HG02759 (cell line): ENCODE measurements around the gene NECTIN4.

Source experiments
- ATAC-seq: cut with Tn5 transposase; IDR thresholded peaks from one replicate; pipeline ENCODE4 v1.9.1; 2021; ENCODE audit warnings: mild to moderate bottlenecking, moderate library complexity; ENCODE audit not compliant: unreplicated experiment

NECTIN4 gene

DNA sequence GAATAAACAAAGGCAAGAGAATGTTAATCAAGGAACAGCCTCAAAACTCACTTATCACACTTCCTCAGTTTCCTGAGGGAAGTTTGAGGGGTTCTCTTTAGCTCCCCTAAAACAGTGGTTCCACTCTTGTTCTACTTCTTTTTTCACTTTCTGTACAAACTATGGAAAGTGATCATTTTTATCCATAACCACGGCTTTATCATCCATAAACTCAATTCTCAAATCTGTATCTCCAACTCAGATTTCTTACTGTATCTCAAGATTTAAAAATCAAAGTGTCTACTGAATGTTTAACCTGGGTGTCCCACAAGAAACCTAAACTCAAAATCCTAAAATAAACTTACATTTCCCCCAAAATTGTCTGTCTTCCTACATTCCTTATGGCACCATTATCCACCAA, 24.6 kb upstream of the NECTIN4 start:
- ATAC-seq: no peak

DNA sequence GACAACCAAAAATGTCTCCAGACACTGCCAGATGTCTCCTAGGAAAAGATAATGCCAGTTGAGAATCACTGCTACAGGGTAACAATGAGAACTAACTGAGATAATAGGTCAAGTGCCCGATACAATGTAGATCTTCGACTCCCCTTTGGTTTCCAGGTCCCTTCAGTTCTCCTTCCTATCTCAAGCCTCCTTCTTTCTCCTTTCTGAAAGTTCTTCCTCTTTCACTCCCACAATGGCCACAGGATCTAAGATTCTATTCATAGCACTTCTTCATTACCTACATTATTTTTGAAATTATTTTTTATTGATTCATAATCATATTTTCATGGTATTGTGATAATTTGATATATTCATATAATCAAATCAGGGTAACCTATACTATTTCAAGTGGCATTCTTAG, 22.2 kb upstream of the NECTIN4 start:
- no peak for ATAC-seq

DNA sequence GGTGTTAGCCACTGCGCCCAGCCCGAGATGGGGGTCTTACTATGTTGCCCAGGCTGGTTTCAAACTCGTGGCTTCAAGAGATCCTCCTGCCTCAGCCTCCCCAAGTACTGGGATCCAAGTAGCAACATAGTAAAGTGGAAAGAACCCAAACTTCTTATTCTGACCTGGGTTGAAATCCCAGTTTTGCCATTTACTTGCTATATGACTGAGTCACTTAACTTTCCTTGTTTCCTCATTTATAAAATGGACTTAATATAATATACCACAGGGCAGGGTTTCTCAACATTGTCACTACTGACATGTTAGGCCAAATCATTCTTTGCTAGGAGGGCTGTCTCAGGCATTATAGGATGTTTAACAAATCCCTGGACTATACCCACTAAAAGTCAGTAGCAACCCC, 21.8 kb upstream of the NECTIN4 start:
- ATAC-seq: no peak

DNA sequence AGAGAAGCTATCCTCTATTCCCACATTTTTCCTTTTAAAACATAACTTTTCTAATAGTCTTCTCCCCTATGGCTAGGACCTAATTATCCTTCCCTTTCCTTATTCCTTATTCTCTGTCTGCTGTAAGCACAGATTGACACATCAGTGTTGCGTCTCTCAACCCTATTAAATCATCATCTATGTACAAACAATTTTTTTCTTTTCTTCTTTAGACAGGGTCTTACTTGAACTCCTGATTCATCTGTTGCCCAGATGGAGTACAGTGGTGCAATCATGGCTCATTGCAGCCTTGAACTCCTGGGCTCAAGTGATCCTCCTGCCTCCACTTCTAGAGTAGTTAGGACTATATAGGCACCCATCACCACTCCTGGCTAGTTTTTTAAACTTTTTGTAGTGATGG, 17.1 kb upstream of the NECTIN4 start:
- ATAC-seq: no peak

DNA sequence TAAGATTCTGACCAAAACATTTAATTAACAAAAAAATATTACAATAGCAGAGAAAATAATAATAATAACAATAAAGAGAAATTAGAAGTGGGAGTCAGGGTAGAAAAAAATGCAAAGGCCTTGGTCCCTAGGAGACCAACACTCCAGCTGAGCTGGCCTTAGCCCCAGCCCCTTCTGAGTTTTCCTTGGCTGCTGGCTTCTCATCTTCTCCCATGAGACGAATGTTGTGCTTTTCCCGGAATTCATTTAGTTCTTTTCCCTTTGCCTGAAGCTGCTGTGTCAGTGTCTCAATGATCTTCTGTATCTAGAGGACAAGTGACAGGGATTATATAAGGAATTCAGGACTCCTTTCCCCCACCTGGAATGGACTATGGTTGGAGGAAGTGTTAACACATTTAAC, 11.2 kb upstream of the NECTIN4 start:
- ATAC-seq: no peak

DNA sequence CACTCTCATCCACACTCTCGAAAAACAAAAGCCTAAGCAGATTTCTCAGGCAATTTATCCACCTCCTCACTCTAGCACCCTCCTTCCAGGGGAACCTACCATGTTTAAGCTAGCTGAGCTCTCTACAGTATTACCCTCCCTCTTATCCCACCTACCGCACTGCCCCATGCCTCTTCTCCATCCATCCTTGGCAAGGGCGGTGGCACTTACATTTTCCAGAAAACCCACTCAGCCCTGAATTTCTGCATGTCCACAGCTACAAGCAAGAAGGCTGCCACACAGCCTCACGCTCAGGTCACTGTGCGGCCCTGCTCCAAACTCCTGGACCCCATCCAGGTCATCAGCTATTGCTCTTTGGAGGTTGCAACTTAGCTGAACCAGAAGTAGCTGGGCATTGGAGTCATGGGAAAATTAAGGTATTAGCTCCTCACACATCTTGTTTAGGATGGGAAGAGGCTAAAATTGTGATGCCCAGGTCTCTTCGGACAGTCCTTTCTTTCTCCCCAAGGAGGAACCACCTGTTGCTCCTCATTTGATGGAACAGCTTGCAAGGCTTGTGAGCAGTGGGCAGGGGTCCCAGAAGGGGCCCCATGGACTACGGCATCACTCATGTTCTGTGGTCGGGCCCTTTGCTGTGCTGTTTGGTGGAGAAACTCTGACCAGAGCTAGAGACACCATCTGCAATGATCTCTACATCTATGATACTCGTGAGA, 9.9 kb upstream of the NECTIN4 start:
- ATAC-seq: no peak

DNA sequence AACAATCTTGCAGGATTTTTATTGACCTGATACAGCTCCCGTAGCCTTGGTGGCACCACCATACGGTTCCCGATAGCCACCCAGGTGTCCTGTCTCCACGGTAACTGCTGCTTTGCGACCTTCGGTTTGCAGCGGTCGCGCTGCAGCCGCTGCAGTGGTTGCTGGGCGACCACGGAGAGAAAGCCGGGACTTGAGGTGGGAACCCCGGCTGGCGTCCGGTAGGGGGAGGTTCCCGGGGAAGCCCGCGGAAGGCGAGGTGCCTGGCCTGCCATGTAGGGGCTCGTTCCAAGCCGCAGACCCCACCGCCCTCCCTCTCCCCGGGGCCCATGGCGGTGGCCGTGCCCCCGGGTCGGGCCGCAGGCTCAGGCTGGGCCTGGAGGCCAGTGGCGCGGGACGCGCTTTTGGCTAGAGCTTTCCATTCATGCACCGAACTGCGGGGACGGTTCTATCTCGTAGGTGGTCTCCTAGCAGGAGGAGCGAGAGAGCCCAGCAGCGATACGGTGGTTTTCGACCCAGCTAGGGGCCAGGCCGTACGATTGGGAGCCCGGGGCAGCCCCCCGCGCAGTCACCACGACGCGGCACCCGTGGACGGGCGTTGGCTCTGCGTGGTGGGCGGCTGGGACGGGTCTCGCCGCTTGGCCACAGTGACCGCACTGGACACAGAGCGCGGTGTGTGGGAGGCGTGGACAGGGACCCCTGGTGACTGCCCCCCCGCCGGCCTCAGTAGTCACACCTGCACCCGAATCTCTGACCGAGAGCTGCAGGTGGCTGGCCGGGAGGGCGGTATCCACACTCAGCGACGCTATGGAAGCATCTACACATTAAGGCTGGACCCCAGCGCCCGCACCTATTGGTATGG, 9.1 kb upstream of the NECTIN4 start, which contains the start of gene KLHDC9:
TSS of gene KLHDC9 (plus strand) at position 152 of the 859 bp plus-strand sequence. CDS start at position 327, 175 bp downstream.
- ATAC-seq: peak; percentile 84

DNA sequence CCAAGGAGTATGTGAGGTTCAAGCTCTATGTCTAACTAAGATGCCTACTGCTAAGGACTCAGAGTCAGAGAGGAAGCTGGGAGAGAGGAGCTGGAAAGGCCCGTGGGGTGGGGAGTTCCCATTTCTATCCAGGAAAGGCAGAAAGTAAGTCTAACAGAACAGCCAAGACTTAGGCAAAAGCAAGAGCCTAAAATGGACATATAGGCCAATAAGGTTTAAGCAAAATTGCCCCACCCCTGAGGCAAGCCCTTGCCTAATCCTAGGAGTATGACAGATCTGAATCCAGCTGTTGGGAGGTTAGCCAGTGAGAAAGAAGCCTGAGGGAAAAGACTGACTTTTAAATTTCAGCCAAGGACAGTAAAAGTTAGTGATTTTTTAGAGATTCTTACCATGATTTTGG, 7.2 kb upstream of the NECTIN4 start:
- ATAC-seq: no peak

DNA sequence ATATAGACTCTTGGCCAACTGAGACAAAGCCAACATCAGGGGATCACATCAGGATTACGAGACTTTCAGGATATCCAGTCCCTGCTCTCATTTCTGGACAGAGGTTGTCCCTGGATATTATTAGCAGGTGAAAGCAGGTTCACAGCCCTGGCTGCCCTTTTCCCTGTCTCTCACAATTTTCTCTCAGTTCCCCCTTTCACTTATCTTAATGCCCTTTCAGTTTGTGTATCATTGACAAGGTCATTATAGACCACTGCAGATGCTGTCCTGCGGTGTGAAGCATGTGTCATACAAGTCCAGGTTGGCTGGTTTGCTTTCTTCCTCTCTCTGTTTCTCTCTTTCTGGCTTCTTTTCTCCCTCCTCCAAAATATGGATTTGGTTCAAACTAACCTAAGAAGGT, 6.7 kb upstream of the NECTIN4 start:
- peak; percentile 37 for ATAC-seq

DNA sequence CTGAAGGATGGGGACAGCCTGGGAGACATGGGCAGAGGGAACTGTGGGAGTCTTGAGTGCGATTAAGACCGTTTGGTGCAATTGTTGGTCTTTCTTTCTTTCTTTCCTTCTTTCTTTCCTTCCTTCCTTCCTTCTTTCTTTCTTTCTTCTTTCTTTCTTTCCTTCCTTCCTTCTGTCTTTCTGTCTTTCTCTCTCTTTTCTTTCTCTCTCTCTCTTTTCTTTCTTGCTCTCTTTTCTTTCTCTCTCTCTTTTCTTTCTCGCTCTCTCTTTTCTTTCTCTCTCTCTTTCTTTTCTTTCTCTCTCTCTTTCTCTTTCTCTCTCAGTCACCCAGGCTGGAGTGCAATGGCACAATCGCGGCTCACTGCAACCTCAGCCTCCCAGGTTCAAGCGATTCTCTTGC, 5.9 kb upstream of the NECTIN4 start:
- ATAC-seq: no peak

DNA sequence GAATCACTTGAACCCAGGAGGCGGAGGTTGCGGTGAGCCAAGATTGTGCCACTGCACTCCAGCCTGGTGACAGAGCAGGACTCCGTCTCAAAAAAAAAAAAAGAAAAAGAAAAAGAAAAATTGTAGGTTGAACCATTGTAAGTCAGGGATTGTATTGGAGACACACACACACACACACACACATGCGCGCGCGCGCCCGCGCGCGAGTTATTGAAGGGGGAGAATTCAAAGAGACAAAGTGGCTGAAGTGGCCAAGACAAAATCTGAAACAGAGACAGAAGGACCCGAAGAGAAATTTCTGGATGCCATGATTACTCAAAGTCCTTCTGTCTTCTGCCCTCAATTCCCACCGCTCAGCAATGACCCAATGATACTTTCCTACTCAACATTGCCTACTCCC, 5.1 kb upstream of the NECTIN4 start:
- ATAC-seq: no peak

DNA sequence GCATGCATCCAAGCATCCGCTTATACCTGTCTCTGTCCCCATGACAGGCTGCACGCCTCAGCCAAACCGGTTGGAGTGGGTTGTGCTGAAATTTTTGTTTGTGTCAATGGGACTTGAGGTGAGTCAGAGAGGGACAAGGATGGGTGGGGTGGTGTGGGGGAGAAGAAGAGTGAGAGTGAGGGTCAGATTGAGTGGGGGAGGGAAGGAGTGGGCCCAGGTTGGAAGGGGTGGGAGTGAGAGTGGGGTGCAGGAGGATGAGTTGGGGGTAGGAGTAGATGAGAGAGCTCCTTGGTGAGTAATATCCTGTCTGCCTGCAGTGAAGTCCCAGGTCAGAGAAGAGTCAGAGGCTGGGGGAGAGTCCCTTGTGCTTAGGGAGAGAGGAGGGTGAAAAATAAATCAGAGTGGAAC, 3.3 kb upstream of the NECTIN4 start:
- peak; percentile 33 for ATAC-seq

DNA sequence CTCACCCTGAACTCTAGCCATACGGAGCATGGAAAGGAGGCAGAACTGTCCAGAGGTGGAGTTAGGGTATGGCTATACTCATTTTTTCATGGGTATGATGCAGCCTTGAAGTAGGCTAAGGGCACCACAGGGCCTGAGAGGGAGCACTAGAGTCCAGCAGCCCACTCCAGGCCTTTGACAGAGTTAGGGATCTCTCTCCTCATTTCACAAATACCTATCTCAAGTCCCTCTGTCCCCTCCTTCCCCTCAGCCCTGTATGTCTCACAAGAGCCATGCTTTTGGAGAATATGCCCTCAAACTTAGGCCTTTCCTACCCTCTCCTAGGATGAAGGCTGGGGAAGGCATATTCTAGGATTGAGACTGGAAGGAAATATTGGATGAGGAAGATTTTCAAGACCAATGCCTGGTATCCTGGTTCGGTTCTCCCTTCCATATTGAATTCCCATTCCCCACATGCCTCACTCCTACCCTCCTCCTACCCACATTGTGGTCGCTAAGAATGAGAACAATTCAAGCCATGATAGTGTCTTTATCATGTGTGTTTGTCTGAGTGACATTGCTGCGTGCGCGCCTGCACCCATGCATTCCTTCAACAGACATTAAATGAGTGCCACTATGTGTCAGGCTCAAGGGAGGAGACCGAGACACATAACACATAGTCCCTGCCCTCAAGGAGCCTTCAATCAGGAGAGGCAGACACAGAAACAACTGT, 2.6 kb upstream of the NECTIN4 start:
- no peak for ATAC-seq

DNA sequence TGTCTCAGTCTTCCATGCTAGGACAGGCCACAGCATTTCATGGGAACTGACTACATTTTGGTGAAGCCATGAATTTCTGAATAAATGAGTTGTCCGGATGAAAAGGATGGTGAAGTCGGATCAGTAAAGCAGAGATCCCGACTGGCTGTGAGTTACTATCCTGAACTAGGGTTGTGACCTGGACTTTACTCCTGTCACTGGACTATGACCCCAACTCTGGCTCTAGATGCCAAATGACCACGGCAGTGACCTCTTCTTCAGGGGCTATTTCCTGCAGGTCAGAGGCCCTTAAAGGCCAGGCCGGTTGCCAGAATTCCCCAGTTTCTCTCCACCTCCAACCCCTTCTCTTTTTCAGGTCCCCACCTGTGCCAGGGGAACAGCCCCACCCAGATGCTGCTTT, 1.7 kb upstream of the NECTIN4 start:
- ATAC-seq: no peak

DNA sequence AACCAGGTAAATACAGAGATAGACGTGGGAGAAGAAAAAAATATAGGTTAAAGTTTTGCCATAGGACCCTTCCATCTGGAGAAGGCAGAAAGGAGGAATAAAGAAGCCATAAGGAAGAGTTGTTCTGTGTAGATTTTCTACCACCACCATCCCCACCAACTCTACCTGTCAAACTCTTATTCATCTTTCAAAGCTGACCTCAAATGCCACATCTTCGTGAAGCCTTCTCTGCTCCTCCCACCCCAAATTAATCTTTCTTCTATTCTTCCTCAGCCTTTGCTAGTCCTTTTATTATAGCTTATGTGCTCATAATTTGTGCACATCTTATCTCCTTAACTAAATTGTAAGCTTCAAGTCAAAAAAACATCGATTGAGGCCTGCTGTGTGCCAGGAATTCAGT, 1.3 kb upstream of the NECTIN4 start:
- no peak for ATAC-seq

DNA sequence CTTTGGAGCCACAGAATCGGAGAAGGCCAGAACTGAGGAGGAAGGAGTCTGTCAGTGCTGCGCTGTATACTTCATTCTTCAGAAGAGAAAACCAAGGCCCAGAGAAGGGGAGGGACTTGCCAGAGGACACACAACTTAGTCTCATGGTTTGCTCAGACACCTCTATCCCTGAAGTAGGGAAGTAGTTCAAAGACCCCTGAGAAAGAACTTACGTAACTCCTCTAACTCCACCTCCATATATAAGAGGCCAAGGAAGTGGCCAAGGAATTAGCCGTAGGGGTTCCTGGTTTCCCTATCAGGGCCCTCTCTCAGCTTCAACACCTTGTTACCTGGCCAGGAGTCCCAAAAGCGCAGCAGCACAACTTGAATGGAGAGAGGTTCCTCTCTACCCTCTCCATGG, 580 bp upstream of the NECTIN4 start:
- no peak for ATAC-seq

DNA sequence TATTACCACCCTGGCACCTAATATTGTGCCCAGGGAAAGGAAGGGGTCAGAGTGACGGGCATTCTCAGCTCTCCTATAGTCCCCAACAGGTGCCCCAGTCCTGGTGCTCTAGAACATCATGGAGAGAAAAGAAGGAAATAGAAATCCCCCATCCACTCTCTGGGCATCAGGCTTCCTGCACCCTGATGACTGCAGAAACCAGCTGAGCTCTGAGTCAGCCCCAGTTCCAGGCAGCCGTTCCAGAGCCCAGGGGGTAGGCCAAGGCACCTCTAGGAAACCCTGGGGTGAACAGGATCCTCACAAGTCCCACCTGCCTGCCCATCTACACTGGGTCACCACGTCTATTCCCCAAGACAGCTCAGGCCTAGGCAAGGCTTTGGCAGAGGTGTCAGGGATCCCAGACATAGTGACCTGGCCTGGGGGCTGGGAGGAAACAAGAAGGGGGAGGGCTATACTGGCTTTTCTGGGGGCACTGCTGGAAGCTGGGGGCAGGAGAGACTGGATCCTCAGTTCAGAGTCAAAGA, 709 bp downstream of the NECTIN4 start:
- no peak for ATAC-seq

DNA sequence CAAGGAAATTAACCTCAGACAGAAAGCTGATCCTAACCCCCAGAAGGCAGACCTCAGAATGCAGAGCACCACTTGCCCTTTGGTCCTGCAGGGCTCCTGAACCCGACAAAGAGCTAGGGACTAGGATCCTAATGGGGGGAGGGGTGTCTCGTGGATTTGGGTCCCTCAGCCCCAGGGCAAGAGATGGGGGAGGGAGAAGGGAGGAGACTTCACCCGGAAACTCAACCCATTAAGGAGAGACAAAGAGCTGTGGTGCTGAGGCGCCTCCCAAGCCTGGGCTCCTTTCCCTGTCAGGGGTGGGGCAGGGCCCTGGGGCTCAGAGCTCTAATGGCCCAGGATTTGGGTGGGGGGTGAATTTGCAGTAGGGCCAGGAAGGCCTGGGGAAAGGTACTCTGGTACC, 2.9 kb downstream of the NECTIN4 start:
- ATAC-seq: no peak

DNA sequence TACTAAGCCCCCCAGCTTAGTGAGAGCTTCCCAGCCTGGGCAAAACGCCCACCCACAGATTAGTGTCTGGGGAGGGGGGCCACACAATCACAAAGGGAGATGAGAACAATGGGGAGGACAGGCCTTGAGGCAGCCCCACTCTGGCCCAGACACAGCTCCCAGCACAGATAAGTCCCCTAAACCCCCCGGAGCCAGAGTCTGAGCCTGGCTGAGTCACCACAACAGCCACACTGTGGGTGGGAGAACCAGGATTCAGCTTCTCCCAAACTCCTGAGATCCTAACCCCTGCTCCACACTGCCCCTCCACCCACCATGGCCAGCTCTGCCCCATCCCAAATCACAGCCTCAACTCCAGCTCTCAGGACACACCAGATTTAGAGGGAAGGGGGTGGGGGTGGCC, 4.2 kb downstream of the NECTIN4 start:
- no peak for ATAC-seq

DNA sequence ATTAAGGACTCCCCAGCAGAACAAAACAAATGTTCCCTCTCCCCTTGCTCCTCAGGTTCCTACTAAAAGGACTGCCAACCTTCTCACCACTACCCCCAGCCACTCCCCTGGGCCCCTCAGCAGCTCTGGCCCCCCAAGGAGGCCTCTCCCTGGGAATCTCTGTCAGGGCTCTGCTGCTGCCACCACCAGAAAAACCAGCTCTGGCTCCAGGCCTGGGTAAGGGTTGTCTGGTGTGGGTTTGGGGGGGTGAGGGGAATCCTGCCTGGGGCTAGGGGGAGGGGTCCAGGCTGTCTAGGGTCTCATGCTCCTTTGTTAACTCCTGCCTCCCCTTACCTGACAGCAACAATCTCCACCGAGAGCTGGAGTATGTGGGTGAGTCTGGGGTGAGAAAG, 4.8 kb downstream of the NECTIN4 start:
- no peak for ATAC-seq
